Natural killer cell (primary cell): ENCODE results near the gene TMX4. TPM values are rescaled to one million over a fixed set of nuclear protein-coding genes. Genes with fewer than 3 reads are reported as not detected.

Experiments used
- ATAC-seq, 3 donors: fragments of 150-1000 bp in 2 of 3; fragments of 200-7000 bp in 1 of 3; cut with Tn5 transposase; 1 replicate in 1 of 3; 2 replicates in 2 of 3; pipeline ENCODE4 v1.10.0; 2021; ENCODE audit warnings: mild to moderate bottlenecking in 2 of 3, moderate library complexity in 2 of 3
- DNase-seq, 2 donors: peaks; one replicate each; pipeline versions ENCODE4 v3.0.0 to v3.0.0-alpha.2; 2013 to 2021; ENCODE audit warnings: mixed read lengths in 1 of 2
- H3K27ac ChIP-seq: one replicate; pipeline ENCODE4 v1.5.1; 2013; ENCODE audit warnings: mild to moderate bottlenecking, low read length
- H3K27me3 ChIP-seq: one replicate; pipeline ENCODE4 v1.6.1; 2013; ENCODE audit warnings: low read length; ENCODE audit not compliant: control insufficient read depth, insufficient read depth
- H3K36me3 ChIP-seq: one replicate; pipeline ENCODE4 v1.6.1; 2013; ENCODE audit warnings: low read length; ENCODE audit not compliant: control insufficient read depth, insufficient read depth
- H3K4me1 ChIP-seq: one replicate; pipeline ENCODE4 v1.6.1; 2013; ENCODE audit warnings: low read length; ENCODE audit not compliant: control insufficient read depth, insufficient read depth
- H3K4me3 ChIP-seq: one replicate; pipeline ENCODE4 v1.5.1; 2013; ENCODE audit warnings: low read length
- H3K9me3 ChIP-seq: one replicate; pipeline ENCODE4 v1.6.1; 2013; ENCODE audit warnings: low read length; ENCODE audit not compliant: control insufficient read depth, insufficient read depth
- H3K27ac Mint-ChIP-seq, 2 donors: one replicate each; pipeline ENCODE4 v1.8.0; 2022; ENCODE audit warnings: mild to moderate bottlenecking in 2 of 2, mixed read lengths in 2 of 2, moderate library complexity in 1 of 2
- H3K27me3 Mint-ChIP-seq, 2 donors: one replicate each; pipeline ENCODE4 v1.8.0; 2022; ENCODE audit warnings: low read depth in 2 of 2, mixed read lengths in 2 of 2
- H3K36me3 Mint-ChIP-seq: one replicate; pipeline ENCODE4 v1.8.0; 2022; ENCODE audit warnings: mixed read lengths
- H3K4me1 Mint-ChIP-seq, 2 donors: one replicate each; pipeline ENCODE4 v1.8.0; 2022; ENCODE audit warnings: mixed read lengths in 2 of 2
- H3K4me3 Mint-ChIP-seq: one replicate; pipeline ENCODE4 v1.8.0; 2022; ENCODE audit warnings: mild to moderate bottlenecking, moderate library complexity, mixed read lengths
- H3K9me3 Mint-ChIP-seq, 2 donors: one replicate each; pipeline ENCODE4 v1.8.0; 2022; ENCODE audit warnings: mixed read lengths in 2 of 2
- CTCF ChIP-seq: fragments of 200-600 bp; IDR thresholded peaks from one replicate; pipeline ENCODE4 v1.8.0; 2022; ENCODE audit warnings: antibody characterized with exemption
- WGBS: methylation state at CpG from one replicate; pipeline ENCODE4 v1.1.7; 2013; ENCODE audit warnings: missing lambda C conversion rate; ENCODE audit not compliant: insufficient coverage; 5-methylcytosine and 5-hydroxymethylcytosine counted together
- intact Hi-C: fragments of 100-400 bp; cut with micrococcal nuclease; formaldehyde crosslinking; loops from one replicate; pipeline ENCODE4 v1.14.2; 2022
- total RNA-seq, 4 donors: library from RNA; stranded (reverse); fragments of 120-200 nt in 1 of 4; gene quantifications; one replicate each; pipeline versions ENCODE4 v1.2.3 to v1.2.4, GENCODE V29; 2013 to 2022

Gene TMX4
- total RNA-seq, 3 donors from 2014 or later (not counting 1 experiment from before 2014, with no cell fraction given) = 94.4 to 97.9 (median 94.5) TPM

GRCh38 chr20:8008733-8009132 is 10.8 kb downstream of the TMX4 start:
- ATAC-seq (no peak), DNase-seq (no peak)
- no peak for TF ChIP-seq CTCF
- Mint-ChIP-seq H3K27ac (no peak overlapping the region), H3K9me3 (no peaks in the 10 kb centered on the region), H3K36me3 (no peaks in the 10 kb centered on the region), H3K4me3 (no peak overlapping the region), H3K27me3 (no peaks in the 10 kb centered on the region), H3K4me1 (peaks cover 30 to 46% of the 10 kb centered on the region in 2 donors)
- Histone ChIP-seq H3K9me3 (no peaks in the 10 kb centered on the region), H3K27ac (no peak overlapping the region), H3K36me3 (peaks cover 27% of the 10 kb centered on the region), H3K4me3 (no peak overlapping the region), H3K4me1 (no peaks in the 10 kb centered on the region), H3K27me3 (no peaks in the 10 kb centered on the region)
- intact Hi-C loops = no loop called here
- WGBS = 93% methylated on average over 2 of the region's 2 CpGs

GRCh38 chr20:8007490-8007889 is 12.1 kb downstream of the TMX4 start:
- no peak for TF ChIP-seq CTCF
- H3K27ac Mint-ChIP-seq = no peak overlapping the region
- intact Hi-C loops = no loop called here
- H3K27ac ChIP-seq = no peak overlapping the region
- WGBS = 100% methylated on average over 1 of the region's 1 CpG
- no peaks in the 10 kb centered on the region for H3K9me3 ChIP-seq
- H3K4me1 ChIP-seq = no peaks in the 10 kb centered on the region
- no peaks in the 10 kb centered on the region for H3K9me3 Mint-ChIP-seq
- no peak overlapping the region for H3K4me3 ChIP-seq
- H3K36me3 Mint-ChIP-seq = no peaks in the 10 kb centered on the region
- ATAC-seq (no peak), DNase-seq (no peak)
- H3K4me1 Mint-ChIP-seq = peaks cover 27 to 42% of the 10 kb centered on the region in 2 donors
- H3K27me3 ChIP-seq = no peaks in the 10 kb centered on the region
- peaks cover 29% of the 10 kb centered on the region for H3K36me3 ChIP-seq
- H3K27me3 Mint-ChIP-seq = no peaks in the 10 kb centered on the region
- no peak overlapping the region for H3K4me3 Mint-ChIP-seq

- no peaks in the 10 kb centered on the region for H3K9me3 Mint-ChIP-seq
- intact Hi-C loops = no loop called here
- H3K27ac Mint-ChIP-seq = peak overlapping the region in 1 of 2 donors; percentile 24
- DNase-seq (no peak), ATAC-seq (no peak)
- Histone ChIP-seq H3K9me3 (no peaks in the 10 kb centered on the region), H3K36me3 (peaks cover 32% of the 10 kb centered on the region), H3K27me3 (no peaks in the 10 kb centered on the region), H3K4me1 (no peaks in the 10 kb centered on the region), H3K27ac (no peak overlapping the region), H3K4me3 (no peak overlapping the region)
- no peaks in the 10 kb centered on the region for H3K27me3 Mint-ChIP-seq
- 97% methylated on average over 16 of the region's 19 CpGs for WGBS
- TF ChIP-seq CTCF = no peak
- H3K4me1 Mint-ChIP-seq = peaks cover 27 to 32% of the 10 kb centered on the region in 2 donors
- no peak overlapping the region for H3K4me3 Mint-ChIP-seq
- peaks cover 6% of the 10 kb centered on the region for H3K36me3 Mint-ChIP-seq
Observed at GRCh38 chr20:8005575-8006366, 13.8 kb downstream of the TMX4 start.

- WGBS = 80% methylated on average over 1 of the region's 2 CpGs
- TF ChIP-seq CTCF = no peak
Observed at GRCh38 chr20:8005033-8005432, 14.5 kb downstream of the TMX4 start.

More at GRCh38 chr20:8005033-8005432, 14.5 kb downstream of the TMX4 start:
- H3K27me3 ChIP-seq = no peaks in the 10 kb centered on the region
- no peak overlapping the region for H3K4me3 ChIP-seq
- H3K4me3 Mint-ChIP-seq = no peak overlapping the region
- peaks cover 40% of the 10 kb centered on the region for H3K36me3 ChIP-seq
- ATAC-seq (no peak), DNase-seq (no peak)
- peaks cover 12% of the 10 kb centered on the region for H3K36me3 Mint-ChIP-seq
- no peaks in the 10 kb centered on the region for H3K9me3 Mint-ChIP-seq
- H3K4me1 Mint-ChIP-seq = peaks cover 32 to 39% of the 10 kb centered on the region in 2 donors
- H3K27me3 Mint-ChIP-seq = no peaks in the 10 kb centered on the region
- H3K27ac Mint-ChIP-seq = no peak overlapping the region
- H3K27ac ChIP-seq = no peak overlapping the region
- intact Hi-C loops = no loop called here
- H3K4me1 ChIP-seq = no peaks in the 10 kb centered on the region
- H3K9me3 ChIP-seq = no peaks in the 10 kb centered on the region
